ENCODE measurements around the gene TOMM20.

- TF ChIP-seq ZNF384 (IDR thresholded peaks at IDR 0.05) (no peak; the same call in 1 of the 2 replicates), ARNT (IDR thresholded peaks at IDR 0.05) (no peak), LEF1 (IDR thresholded peaks at IDR 0.05; ENCODE audit: borderline replicate concordance) (no peak), FOXK2 (IDR thresholded peaks at IDR 0.05) (no peak), ELF4 (IDR thresholded peaks at IDR 0.05) (no peak), BHLHE40 (IDR thresholded peaks at IDR 0.05; ENCODE audit: borderline replicate concordance) (no peak), SP1 (IDR thresholded peaks at IDR 0.05) (no peak), CTBP1 (IDR thresholded peaks at IDR 0.05; ENCODE audit: borderline replicate concordance) (no peak; the same call in 1 of the 2 replicates), NFRKB (IDR thresholded peaks at IDR 0.05) (no peak), FOXA1 (IDR thresholded peaks at IDR 0.05) (no peak), FOXM1 (IDR thresholded peaks at IDR 0.05; ENCODE audit: borderline replicate concordance) (no peak)
- TF ChIP-seq, protein P1, sequence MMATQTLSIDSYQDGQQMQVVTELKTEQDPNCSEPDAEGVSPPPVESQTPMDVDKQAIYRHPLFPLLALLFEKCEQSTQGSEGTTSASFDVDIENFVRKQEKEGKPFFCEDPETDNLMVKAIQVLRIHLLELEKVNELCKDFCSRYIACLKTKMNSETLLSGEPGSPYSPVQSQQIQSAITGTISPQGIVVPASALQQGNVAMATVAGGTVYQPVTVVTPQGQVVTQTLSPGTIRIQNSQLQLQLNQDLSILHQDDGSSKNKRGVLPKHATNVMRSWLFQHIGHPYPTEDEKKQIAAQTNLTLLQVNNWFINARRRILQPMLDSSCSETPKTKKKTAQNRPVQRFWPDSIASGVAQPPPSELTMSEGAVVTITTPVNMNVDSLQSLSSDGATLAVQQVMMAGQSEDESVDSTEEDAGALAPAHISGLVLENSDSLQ (IDR thresholded peaks at IDR 0.05) = no peak
These were observed 50.8 kb downstream of the TOMM20 start for GRCh38 chr1:235077571-235078479.
